Activated CD4-positive, alpha-beta T cell treated with anti-CD3 and anti-CD28 coated beads, Interleukin-2, amount 10 ng/mL, durations not matched to agents 7 days and 5 days (primary cell): ENCODE measurements around the gene TWIST2. TPM values are rescaled to one million over a fixed set of nuclear protein-coding genes. Genes with fewer than 3 reads are reported as not detected.

ENCODE experiments used
- CTCF ChIA-PET: fragments of 350-600 bp; sonication (Branson Sonifier 250); formaldehyde crosslinking; loops from one replicate; lab custom pipeline; 2021; ENCODE audit warnings: antibody characterized with exemption; lab: Charles Lee
- POLR2A ChIA-PET: fragments of 350-600 bp; sonication (Branson Sonifier 250); formaldehyde crosslinking; loops from one replicate; lab custom pipeline; 2021; ENCODE audit warnings: antibody characterized with exemption; lab: Charles Lee
- DNase-seq: peaks from one replicate; pipeline ENCODE4 v3.0.0-alpha.2; 2020
- H3K27ac Mint-ChIP-seq: one replicate; pipeline ENCODE4 v1.8.0; 2021; ENCODE audit warnings: mild to moderate bottlenecking, moderate library complexity, mixed read lengths
- H3K27me3 Mint-ChIP-seq: one replicate; pipeline ENCODE4 v1.8.0; 2021; ENCODE audit warnings: mixed read lengths
- H3K36me3 Mint-ChIP-seq: one replicate; pipeline ENCODE4 v1.8.0; 2021; ENCODE audit warnings: low read depth, mixed read lengths
- H3K4me1 Mint-ChIP-seq: one replicate; pipeline ENCODE4 v1.8.0; 2021; ENCODE audit warnings: mixed read lengths
- H3K4me3 Mint-ChIP-seq: one replicate; pipeline ENCODE4 v1.8.0; 2021; ENCODE audit warnings: mild to moderate bottlenecking, moderate library complexity, mixed read lengths
- H3K9me3 Mint-ChIP-seq: one replicate; pipeline ENCODE4 v1.8.0; 2021; ENCODE audit warnings: mixed read lengths
- total RNA-seq, 2 experiments: library from RNA; stranded (reverse); gene quantifications; one replicate each; pipeline ENCODE4 v1.2.3, GENCODE V29; 2021

The TWIST2 gene
- total RNA-seq, 2 experiments from 2014 or later: not detected

DNA sequence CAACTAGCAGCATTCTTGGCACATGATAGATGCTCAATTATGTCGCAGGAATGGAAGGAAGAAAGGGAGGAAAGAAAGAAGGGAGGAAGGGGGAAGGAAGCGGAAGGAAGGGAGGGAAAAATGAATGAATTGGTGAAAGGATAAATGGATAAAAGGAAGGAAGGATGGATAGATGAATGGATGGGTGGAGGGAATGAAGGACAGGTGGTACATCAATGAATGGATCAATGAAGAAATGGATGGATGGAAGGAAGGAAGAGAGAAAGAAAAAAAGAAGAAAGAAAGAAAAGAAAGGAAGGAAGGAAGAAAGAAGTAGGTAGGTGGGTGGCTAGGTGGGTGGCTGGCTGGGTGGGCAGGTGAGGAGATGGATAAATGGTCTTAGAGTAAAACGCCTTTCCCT, 56.8 kb downstream of the TWIST2 start:
- Mint-ChIP-seq H3K27ac (no peak overlapping the region), H3K4me1 (no peaks in the 10 kb centered on the region), H3K9me3 (peaks cover 5% of the 10 kb centered on the region), H3K27me3 (no peaks in the 10 kb centered on the region), H3K4me3 (no peak overlapping the region), H3K36me3 (no peaks in the 10 kb centered on the region)
- POLR2A ChIA-PET: no interaction called here
- CTCF ChIA-PET: no interaction called here
- no peak for DNase-seq

GRCh38 chr2:238905224-238905623, 57.3 kb downstream of the TWIST2 start:
- H3K27ac Mint-ChIP-seq: no peak overlapping the region
- H3K4me3 Mint-ChIP-seq: no peak overlapping the region
- H3K4me1 Mint-ChIP-seq: no peaks in the 10 kb centered on the region
- ChIA-PET CTCF (no interaction called here), POLR2A (no interaction called here)
- H3K27me3 Mint-ChIP-seq: no peaks in the 10 kb centered on the region
- no peaks in the 10 kb centered on the region for H3K36me3 Mint-ChIP-seq
- peaks cover 5% of the 10 kb centered on the region for H3K9me3 Mint-ChIP-seq
- no peak for DNase-seq

DNA sequence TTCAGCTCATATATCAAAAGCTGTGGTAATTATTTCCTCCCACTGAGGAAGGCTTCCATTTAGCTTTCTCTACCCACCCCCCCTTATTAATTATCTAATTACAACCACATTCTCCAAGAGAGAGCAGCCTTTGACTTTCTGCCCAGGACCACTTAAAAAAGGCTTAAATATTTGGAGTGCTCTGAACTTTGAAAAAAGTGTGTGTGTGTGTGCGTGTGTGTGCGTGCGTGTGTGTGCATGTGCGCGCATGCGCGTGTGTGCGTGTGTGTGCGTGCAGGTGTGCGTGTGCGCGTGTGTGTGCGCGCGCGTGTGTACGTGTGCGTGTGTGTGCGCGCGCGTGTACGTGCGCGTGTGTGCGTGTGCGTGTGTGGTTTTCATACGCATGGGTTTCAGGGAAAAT, 57.8 kb downstream of the TWIST2 start:
- Mint-ChIP-seq H3K9me3 (peaks cover 5% of the 10 kb centered on the region), H3K36me3 (no peaks in the 10 kb centered on the region), H3K27me3 (no peaks in the 10 kb centered on the region), H3K4me1 (no peaks in the 10 kb centered on the region), H3K27ac (no peak overlapping the region), H3K4me3 (no peak overlapping the region)
- DNase-seq: no peak
- CTCF ChIA-PET: no interaction called here
- POLR2A ChIA-PET: no interaction called here

DNA sequence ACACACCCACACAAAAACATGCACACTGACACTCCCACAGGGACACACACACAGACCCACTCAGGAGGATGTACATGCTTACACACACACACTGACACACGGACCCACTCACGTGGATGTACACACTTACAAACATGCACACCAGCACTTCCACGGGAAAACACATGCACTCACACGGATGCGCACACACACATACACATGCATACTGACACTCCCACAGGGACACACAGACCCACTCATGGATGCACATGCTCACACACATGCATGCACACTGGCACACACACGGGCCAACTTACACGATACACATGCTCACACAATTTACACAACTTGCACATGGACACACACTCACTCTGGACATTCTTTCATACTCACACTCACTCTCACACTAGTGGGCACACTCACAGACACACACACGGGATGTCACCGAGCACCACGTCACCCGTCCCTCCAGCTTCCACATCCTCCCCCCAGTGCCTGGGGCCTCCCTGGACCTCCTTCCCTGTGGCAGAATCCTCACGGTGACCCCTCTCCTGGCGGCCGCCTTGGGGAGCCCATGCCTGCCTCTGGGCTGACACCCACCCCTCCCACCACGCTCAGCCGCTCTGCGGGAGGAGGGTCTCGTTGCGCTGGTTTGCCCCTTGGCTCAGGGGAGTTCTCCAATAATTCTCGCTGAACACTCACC, 58.5 kb downstream of the TWIST2 start:
- no peaks in the 10 kb centered on the region for H3K36me3 Mint-ChIP-seq
- no peak for DNase-seq
- H3K4me1 Mint-ChIP-seq: no peaks in the 10 kb centered on the region
- ChIA-PET CTCF (no interaction called here), POLR2A (no interaction called here)
- H3K27ac Mint-ChIP-seq: no peak overlapping the region
- no peaks in the 10 kb centered on the region for H3K27me3 Mint-ChIP-seq
- peaks cover 5% of the 10 kb centered on the region for H3K9me3 Mint-ChIP-seq
- no peak overlapping the region for H3K4me3 Mint-ChIP-seq

- CTCF ChIA-PET: no interaction called here
- no peaks in the 10 kb centered on the region for H3K27me3 Mint-ChIP-seq
- no peak overlapping the region for H3K27ac Mint-ChIP-seq
- DNase-seq: no peak
- H3K4me1 Mint-ChIP-seq: no peaks in the 10 kb centered on the region
- H3K9me3 Mint-ChIP-seq: peaks cover 9% of the 10 kb centered on the region
- POLR2A ChIA-PET: no interaction called here
- H3K4me3 Mint-ChIP-seq: no peak overlapping the region
- H3K36me3 Mint-ChIP-seq: no peaks in the 10 kb centered on the region
These were observed 59.2 kb downstream of the TWIST2 start for GRCh38 chr2:238906936-238907716.

- DNase-seq: no peak
- Mint-ChIP-seq H3K27ac (no peak overlapping the region), H3K36me3 (no peaks in the 10 kb centered on the region), H3K9me3 (peaks cover 9% of the 10 kb centered on the region), H3K4me3 (no peak overlapping the region), H3K27me3 (no peaks in the 10 kb centered on the region), H3K4me1 (no peaks in the 10 kb centered on the region)
- POLR2A ChIA-PET: no interaction called here
- CTCF ChIA-PET: no interaction called here
These were observed 59.9 kb downstream of the TWIST2 start for GRCh38 chr2:238907717-238908173.

GRCh38 chr2:238908960-238909951, 61.4 kb downstream of the TWIST2 start:
- Mint-ChIP-seq H3K4me3 (no peak overlapping the region), H3K27ac (no peak overlapping the region), H3K27me3 (no peaks in the 10 kb centered on the region), H3K4me1 (no peaks in the 10 kb centered on the region), H3K9me3 (peaks cover 9% of the 10 kb centered on the region), H3K36me3 (no peaks in the 10 kb centered on the region)
- CTCF ChIA-PET: no interaction called here
- POLR2A ChIA-PET: no interaction called here
- DNase-seq: no peak

DNA sequence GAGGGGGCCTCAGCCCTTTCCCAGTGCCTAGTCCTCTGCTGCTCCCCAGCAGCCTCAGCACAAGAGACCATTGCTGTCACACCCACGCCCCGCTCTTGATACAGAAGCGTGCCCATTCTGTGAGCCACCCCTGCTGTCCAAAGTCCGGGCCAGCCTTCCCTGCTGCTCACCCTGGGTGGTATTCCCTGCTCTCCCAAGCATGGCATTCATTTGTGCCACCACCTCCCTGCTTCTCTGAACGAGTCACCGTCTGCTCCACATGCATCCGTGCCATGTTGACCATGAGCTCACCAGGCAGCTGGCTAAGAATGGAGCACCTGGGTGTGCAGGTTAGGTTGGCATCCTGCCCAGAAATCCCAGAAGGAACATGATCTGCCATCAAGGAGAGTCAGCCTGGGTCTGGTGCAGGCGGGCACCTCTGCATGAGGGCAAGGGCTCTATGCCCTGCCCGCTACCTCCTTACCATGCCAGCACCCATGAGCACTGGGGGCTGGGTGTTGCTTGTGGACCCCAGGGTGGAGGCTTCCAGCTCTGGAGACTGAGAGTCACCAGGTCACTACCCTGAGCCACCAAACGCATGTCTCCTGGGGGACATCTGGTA, 63.0 kb downstream of the TWIST2 start:
- no peak overlapping the region for H3K27ac Mint-ChIP-seq
- H3K36me3 Mint-ChIP-seq: no peaks in the 10 kb centered on the region
- H3K4me3 Mint-ChIP-seq: no peak overlapping the region
- POLR2A ChIA-PET: no interaction called here
- DNase-seq: no peak
- H3K9me3 Mint-ChIP-seq: peaks cover 9% of the 10 kb centered on the region
- CTCF ChIA-PET: no interaction called here
- H3K27me3 Mint-ChIP-seq: no peaks in the 10 kb centered on the region
- no peaks in the 10 kb centered on the region for H3K4me1 Mint-ChIP-seq

GRCh38 chr2:238911376-238912227, 63.7 kb downstream of the TWIST2 start:
- Mint-ChIP-seq H3K27ac (no peak overlapping the region), H3K27me3 (no peaks in the 10 kb centered on the region), H3K36me3 (no peaks in the 10 kb centered on the region), H3K9me3 (peaks cover 5% of the 10 kb centered on the region), H3K4me1 (no peaks in the 10 kb centered on the region), H3K4me3 (no peak overlapping the region)
- ChIA-PET POLR2A (no interaction called here), CTCF (no interaction called here)
- DNase-seq: no peak

DNA sequence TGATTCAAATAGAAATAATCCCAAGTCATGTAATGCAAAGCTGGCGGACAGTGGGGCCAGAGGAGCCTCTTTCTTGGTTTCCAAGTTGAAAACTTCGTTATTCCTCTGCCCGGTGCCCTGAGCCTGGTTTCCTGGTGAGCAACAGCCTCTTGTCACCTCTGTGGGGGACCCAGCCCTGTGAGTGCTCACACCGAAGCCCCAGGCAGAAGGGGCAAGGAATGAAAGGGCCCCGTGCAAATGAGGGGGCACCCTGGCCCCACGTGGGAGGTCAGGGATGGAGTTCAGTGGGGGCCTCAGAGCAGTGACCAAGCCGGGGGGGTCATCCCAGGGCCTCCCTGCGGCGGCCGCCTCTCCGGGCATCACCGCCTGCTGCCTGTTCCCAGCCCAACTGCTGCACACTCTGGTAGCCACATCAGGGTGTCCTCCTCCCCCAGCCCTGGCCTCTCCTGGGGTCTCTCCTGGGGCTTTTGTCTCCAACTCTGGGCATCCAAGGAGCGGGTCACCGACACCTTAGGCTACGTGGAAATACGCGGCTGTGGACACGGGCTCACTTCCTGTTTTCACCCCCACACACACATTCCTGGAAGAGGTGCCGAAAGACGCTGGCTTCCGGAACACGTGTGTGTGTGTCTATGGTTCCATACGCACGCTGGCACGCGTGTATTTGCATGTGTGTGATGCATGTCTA, 64.5 kb downstream of the TWIST2 start:
- Mint-ChIP-seq H3K36me3 (no peaks in the 10 kb centered on the region), H3K27ac (no peak overlapping the region), H3K27me3 (no peaks in the 10 kb centered on the region), H3K4me1 (no peaks in the 10 kb centered on the region), H3K9me3 (peaks cover 5% of the 10 kb centered on the region), H3K4me3 (no peak overlapping the region)
- POLR2A ChIA-PET: no interaction called here
- no peak for DNase-seq
- CTCF ChIA-PET: no interaction called here

DNA sequence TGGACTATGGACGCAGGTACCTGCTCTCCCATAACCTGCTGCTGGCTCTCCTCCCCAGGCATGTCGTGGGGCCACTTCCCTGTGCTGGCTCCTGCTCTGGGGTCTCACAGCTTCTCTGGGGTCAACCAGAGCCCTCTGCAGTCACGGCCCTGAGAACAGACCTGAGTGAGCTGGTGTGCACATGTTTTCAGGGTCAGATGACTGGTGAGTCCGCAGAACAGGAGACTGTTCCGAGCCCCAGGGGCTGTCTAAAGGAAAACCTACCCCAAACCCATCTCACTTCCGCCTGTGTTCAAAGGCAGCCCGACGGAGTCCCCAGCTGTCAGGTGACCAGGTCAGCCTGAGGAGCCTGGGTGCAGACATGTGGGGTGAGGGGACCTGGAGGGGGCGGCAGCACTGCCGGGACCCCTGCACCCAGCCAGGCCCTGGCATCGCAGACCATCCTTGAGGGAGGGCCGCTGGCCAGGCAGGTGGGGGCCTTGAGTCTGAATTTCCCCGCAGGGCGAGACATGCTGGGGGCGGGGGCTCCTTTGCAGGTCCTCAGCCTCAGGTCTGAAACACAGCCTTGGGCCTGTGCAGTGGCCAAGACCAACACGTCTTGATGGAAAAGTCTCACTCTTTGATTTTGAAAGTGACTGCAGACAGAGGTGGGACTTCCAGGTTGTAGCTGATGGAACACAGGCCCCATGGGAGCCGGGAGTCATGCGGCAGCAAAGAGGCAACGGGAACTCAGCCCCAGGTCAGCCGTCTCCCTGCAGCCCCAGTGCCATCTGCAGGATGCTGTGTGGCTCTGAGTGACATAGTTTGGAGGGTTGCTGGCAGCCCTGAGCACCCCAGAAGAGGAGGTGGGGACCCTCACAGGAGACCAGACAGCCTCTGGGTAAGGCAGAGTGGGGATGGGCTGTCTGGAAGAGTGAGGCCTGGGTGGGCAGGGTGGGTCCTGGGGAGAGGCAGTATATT, 65.3 kb downstream of the TWIST2 start:
- Mint-ChIP-seq H3K36me3 (no peaks in the 10 kb centered on the region), H3K27ac (no peak overlapping the region), H3K9me3 (peaks cover 5% of the 10 kb centered on the region), H3K27me3 (no peaks in the 10 kb centered on the region), H3K4me3 (no peak overlapping the region), H3K4me1 (no peaks in the 10 kb centered on the region)
- CTCF ChIA-PET: no interaction called here
- DNase-seq: no peak
- POLR2A ChIA-PET: no interaction called here
